HG03064 (cell line): ENCODE measurements around the gene DOCK3.
"Not testable (repeated sequence)": the region's sequence is repeated elsewhere in the genome, so short reads cannot be mapped to it uniquely, and the experiment has no call there.

ENCODE experiments used
- ATAC-seq: cut with Tn5 transposase; IDR thresholded peaks from one replicate; pipeline ENCODE4 v1.9.1; 2021; ENCODE audit warnings: low read depth; ENCODE audit not compliant: unreplicated experiment

The DOCK3 gene

DNA sequence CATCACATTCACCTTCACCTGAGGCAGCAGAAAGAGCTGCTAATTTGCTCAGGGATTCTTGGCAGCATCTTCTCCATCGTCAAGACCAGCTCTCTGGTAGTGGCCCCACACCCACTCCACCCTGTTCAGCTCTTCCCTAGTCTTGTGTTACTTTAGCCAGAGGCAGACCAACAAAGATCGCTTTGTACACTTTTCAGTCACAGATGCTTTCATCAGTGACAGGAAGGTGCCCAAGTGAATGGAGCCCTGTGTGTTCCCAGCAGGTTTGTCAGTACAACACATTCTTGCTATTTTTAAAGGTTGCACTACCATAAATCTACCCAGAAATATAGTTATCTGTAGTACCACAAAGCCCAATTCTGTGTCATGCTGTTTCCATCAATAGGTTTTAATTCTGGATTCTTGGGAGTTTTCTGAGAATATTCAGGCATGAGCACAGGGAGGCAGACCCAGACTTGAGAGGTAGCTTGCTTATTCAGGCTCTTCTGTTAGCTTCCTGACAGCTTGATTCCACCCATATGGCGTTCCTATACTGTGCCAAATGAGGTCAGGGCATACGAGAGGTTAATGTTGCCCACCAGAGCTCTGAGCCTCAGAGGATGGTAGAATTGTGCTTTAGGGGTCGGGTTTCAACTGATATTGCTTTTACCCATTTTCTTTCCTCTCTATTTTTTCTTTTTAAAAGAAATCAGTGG, 600.5 kb downstream of the DOCK3 start:
- no peak for ATAC-seq

GRCh38 chr3:51276046-51276445, 601.3 kb downstream of the DOCK3 start:
- ATAC-seq: no peak

- no peak for ATAC-seq
Measured at GRCh38 chr3:51279448-51279847, 604.7 kb downstream of the DOCK3 start.

DNA sequence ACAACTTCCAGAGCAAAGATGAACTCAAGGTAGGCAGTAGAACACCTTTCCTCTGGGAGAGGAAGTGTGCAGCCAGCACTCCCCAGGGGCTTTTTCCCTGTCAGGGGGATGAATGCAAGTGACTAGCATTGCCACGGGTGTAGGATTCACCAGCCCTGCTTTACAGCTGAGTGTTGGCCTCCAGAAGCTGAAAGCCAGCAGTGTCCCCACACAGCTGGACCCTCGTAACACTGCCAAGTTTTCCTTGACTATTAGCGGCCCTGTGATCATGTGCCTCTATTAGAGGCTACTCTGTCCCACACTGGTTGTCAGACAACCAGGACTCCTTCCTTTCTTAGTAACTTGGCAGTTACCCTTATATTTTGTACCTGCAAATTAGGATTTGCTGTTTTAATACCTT, 605.4 kb downstream of the DOCK3 start:
- no peak for ATAC-seq

DNA sequence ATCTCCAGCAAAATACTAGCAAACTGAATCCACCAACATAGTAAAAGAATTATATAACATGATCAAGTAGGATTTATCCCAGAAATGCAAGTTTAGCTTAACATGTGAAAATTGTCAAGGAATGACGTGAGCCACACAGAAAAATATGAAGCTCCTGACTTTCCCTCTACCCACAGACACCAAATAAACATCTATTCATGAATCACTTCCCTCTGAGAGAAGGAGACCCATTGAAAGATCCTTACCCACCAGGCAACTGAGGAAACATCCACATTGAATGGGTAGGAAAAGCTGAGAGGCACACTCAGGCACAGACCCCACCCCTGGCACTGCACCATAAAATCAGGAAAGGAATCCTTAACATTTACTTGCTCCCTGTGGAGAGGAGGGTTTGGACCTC, 608.2 kb downstream of the DOCK3 start:
- no peak for ATAC-seq

GRCh38 chr3:51283421-51283820, 608.7 kb downstream of the DOCK3 start:
- no peak for ATAC-seq

- no peak for ATAC-seq
Measured at GRCh38 chr3:51295625-51296024, 620.9 kb downstream of the DOCK3 start.

DNA sequence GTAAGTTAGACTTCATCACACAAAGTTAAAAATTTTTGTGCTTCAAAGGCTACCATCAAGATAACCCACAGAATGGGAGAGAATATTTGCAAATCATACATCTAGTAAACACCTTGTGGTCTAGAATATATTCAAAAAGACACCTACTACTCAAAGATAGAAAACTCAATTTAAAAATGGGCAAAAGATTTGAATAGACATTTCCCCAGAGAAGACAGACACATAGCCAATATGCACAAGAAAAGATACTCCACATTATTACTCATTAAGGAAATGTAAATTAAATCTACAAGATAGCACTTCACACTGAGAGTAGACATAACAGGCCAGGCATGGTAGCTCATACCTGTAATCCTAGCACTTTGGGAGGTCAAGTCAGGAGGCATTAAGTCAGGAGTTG, 622.6 kb downstream of the DOCK3 start:
- ATAC-seq: no peak

GRCh38 chr3:51304230-51304629, 629.5 kb downstream of the DOCK3 start:
- ATAC-seq: no peak

DNA sequence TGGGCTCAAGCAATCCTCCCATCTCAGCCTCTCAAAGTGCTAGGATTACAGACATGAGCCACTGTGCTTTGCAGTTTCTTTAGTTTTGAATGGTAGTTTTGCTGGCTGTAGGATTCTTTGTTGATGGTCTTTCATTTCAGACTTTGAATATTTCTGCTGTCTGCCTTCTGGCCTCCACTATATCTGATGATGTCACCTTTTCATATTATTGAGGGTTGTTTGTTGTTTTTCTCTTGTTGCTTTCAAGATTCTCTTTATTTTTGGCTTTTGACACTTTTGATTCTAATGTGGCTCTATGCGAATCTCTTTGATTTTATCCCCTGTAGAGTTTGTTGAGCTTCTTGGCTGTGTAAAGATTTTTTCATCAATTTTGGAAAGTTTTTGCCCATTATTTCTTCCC, 631.4 kb downstream of the DOCK3 start:
- no peak for ATAC-seq

GRCh38 chr3:51307458-51307857, 632.7 kb downstream of the DOCK3 start:
- no peak for ATAC-seq

DNA sequence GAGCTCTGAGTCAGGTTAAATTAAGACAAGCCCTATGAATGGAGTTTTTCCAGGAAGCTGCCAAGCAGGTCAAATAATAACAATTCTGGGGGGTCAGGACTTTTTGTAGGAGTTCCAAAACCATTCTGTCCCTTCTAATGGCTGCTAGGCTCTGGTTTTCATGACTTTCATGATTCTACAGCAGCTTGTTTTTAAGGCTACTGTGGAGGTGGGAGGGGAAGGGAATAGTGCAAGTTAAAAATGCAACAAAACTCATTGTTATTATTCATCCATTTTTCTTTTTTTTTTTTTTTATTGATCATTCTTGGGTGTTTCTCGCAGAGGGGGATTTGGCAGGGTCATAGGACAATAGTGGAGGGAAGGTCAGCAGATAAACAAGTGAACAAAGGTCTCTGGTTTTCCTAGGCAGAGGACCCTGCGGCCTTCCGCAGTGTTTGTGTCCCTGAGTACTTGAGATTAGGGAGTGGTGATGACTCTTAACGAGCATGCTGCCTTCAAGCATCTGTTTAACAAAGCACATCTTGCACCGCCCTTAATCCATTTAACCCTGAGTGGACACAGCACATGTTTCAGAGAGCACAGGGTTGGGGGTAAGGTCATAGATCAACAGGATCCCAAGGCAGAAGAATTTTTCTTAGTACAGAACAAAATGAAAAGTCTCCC, 633.3 kb downstream of the DOCK3 start:
- ATAC-seq: not testable (repeated sequence)

- no peak for ATAC-seq
Measured at GRCh38 chr3:51311055-51311454, 636.3 kb downstream of the DOCK3 start.

- ATAC-seq: no peak
Measured at GRCh38 chr3:51328206-51328605, 653.5 kb downstream of the DOCK3 start.

DNA sequence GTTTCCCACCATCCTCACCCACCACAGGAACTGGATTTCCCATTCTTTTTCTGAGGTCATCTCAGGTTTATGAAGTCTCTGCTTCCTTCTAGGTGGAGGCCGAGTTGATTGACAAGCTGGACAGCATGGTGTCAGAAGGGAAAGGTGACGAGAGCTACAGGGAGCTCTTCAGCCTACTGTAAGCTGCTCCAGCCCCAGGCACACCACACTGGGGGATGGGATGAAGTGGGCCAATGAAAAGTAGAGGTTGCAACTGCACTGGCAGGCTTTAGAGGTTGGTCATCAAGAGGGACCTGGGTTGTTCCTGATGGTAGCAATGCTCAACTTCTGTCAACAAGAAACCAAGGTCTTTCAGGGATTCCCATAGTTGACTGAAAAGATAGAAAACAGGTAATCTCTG, 655.3 kb downstream of the DOCK3 start:
- no peak for ATAC-seq

GRCh38 chr3:51332156-51332555, 657.4 kb downstream of the DOCK3 start:
- ATAC-seq: no peak

DNA sequence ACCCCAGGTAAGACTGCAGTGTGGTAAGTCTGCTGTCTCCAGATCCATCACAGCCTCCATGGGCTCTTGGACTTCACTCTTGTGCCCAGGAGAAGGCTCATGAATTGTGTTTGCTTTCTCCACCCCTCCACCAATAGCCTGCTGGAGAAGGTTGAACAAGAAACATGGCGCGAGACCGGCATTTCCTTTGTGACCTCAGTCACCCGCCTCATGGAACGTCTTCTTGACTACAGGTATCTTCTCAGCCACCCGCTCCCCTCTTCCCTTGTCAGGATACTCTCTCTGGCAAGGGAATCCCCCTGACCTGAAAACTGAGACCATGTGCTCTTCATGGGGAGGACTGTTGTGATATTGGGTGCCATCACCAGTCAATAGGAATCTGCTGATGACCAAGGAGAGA, 658.3 kb downstream of the DOCK3 start:
- no peak for ATAC-seq

GRCh38 chr3:51336261-51336660, 661.5 kb downstream of the DOCK3 start:
- no peak for ATAC-seq

DNA sequence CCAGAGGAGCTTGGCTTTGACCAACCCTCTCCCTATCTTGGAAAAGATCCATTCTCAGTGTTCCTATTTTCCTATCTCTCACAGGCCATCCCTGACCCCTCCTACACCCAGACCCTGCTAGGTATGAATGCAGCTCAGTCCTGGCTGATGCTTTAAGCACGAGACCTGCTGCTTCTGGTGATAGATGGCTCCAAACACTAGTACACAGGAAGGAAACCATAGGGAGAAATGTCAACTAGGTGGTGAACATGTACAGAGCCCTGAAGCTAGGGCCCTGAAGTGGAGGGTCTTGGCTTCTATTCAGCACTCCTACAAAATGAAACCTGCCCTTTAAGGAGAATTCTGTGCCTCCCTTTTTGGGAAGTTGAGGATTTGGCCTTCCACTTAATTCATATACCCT, 662.9 kb downstream of the DOCK3 start:
- no peak for ATAC-seq

GRCh38 chr3:51338632-51339031, 663.9 kb downstream of the DOCK3 start:
- no peak for ATAC-seq

DNA sequence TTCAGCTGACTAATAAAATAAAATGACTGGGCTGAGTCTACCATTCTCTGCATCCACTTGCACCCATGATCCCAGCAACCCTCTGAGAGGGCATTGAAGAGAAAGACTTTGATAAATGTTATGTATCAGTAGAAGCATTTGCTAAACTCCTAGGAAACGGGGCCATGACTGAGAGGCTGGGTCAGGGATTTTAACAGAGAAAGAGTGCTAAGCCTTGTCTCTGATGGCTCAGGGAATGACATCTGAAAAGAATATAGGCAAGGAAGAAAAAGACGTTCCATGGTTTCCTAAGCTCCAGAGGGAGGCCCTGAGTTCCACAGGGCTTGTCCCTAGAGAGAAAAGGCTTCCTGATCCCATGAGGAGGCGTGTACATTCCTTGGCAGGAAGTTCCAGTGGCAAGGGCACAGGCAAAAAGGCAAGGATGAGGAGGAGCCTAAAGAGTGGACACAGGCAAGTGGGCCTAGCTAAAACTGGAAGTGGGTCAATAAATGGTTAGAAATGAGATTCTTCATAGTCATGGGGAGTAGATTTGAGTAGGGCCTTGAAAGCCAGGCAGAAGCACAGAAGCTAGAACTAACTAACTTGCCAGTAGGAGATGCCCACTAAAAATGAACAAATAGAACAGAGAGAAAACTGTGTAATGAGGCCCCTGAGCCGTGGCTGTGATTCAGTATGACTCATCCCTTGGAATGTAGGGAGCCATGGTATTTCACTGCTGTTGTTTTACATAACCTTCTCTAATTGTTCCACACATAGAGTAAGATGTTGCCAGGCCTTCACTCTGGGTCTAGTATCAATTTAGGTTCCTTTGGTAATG, 665.5 kb downstream of the DOCK3 start:
- ATAC-seq: no peak
